HG02759 (cell line): ENCODE results near the gene LHX6.

Experiments used
- ATAC-seq: cut with Tn5 transposase; IDR thresholded peaks from one replicate; pipeline ENCODE4 v1.9.1; 2021; ENCODE audit warnings: mild to moderate bottlenecking, moderate library complexity; ENCODE audit not compliant: unreplicated experiment

LHX6 gene

GRCh38 chr9:122236681-122237080, 7.9 kb upstream of the LHX6 start:
- ATAC-seq = no peak

- ATAC-seq = no peak
Observed at GRCh38 chr9:122234022-122234748, 5.4 kb upstream of the LHX6 start.

- ATAC-seq = no peak
Observed at GRCh38 chr9:122232796-122233306, 4.1 kb upstream of the LHX6 start.

GRCh38 chr9:122229485-122229837, 704 bp upstream of the LHX6 start:
- no peak for ATAC-seq

GRCh38 chr9:122228191-122228567, 578 bp downstream of the LHX6 start:
- no peak for ATAC-seq

GRCh38 chr9:122227575-122227900, 1.2 kb downstream of the LHX6 start:
- ATAC-seq = no peak

- no peak for ATAC-seq
Observed at GRCh38 chr9:122226758-122227574, 1.8 kb downstream of the LHX6 start.

- no peak for ATAC-seq
Observed at GRCh38 chr9:122226142-122226757, 2.5 kb downstream of the LHX6 start.

GRCh38 chr9:122225312-122226141, 3.2 kb downstream of the LHX6 start:
- no peak for ATAC-seq

GRCh38 chr9:122223435-122223834, 5.3 kb downstream of the LHX6 start:
- ATAC-seq = no peak

- ATAC-seq = no peak
Observed at GRCh38 chr9:122222791-122223190, 6.0 kb downstream of the LHX6 start.

GRCh38 chr9:122221183-122221811, 7.5 kb downstream of the LHX6 start:
- ATAC-seq = no peak

GRCh38 chr9:122220673-122221182, 8.0 kb downstream of the LHX6 start:
- ATAC-seq = no peak

- no peak for ATAC-seq
Observed at GRCh38 chr9:122219856-122220672, 8.7 kb downstream of the LHX6 start.

GRCh38 chr9:122218935-122219855, 9.6 kb downstream of the LHX6 start:
- no peak for ATAC-seq

GRCh38 chr9:122218071-122218934, 10.5 kb downstream of the LHX6 start:
- ATAC-seq = no peak

- no peak for ATAC-seq
Observed at GRCh38 chr9:122217640-122218039, 11.1 kb downstream of the LHX6 start.
